Lung (tissue), 12 donors: ENCODE results near the gene SSNA1. TPM values are rescaled to one million over a fixed set of nuclear protein-coding genes. Genes with fewer than 3 reads are reported as not detected.

ENCODE experiments used
- ATAC-seq: fragments of 200-7000 bp; cut with Tn5 transposase; one replicate; pipeline ENCODE4 v1.9.1; 2020; ENCODE audit warnings: moderate number of reproducible peaks; ENCODE audit not compliant: insufficient read depth, low FRiP score
- DNase-seq, 3 donors: peaks; one replicate each; pipeline ENCODE4 v3.0.0-alpha.2; 2013 to 2017
- H3K27ac ChIP-seq, 2 donors: one replicate each; pipeline ENCODE4 v1.5.1; 2013; ENCODE audit warnings: mild to moderate bottlenecking in 2 of 2, moderate library complexity in 2 of 2, control low read depth in 1 of 2, inconsistent platforms in 1 of 2, low read depth in 1 of 2, low read length in 1 of 2
- H3K27me3 ChIP-seq, 3 donors: one replicate each; pipeline ENCODE4 v1.5.1; 2013; ENCODE audit warnings: low read length in 2 of 3; ENCODE audit not compliant: control insufficient read depth in 3 of 3, insufficient read depth in 3 of 3
- H3K36me3 ChIP-seq, 4 donors: one replicate each; pipeline ENCODE4 v1.5.1; 2013; ENCODE audit warnings: low read length in 4 of 4, mild to moderate bottlenecking in 1 of 4, moderate library complexity in 1 of 4; ENCODE audit not compliant: control insufficient read depth in 4 of 4, insufficient read depth in 4 of 4
- H3K4me1 ChIP-seq, 5 donors: one replicate each; pipeline ENCODE4 v1.5.1; 2013; ENCODE audit warnings: low read length in 5 of 5, mild to moderate bottlenecking in 2 of 5, moderate library complexity in 1 of 5; ENCODE audit not compliant: control insufficient read depth in 5 of 5, insufficient read depth in 5 of 5
- H3K4me3 ChIP-seq: one replicate; pipeline ENCODE4 v1.5.1; 2013; ENCODE audit warnings: mild to moderate bottlenecking, control low read depth, moderate library complexity
- H3K9ac ChIP-seq, 2 donors: one replicate each; pipeline ENCODE4 v1.5.1; 2013; ENCODE audit warnings: low read length in 2 of 2, control low read depth in 1 of 2; ENCODE audit not compliant: insufficient read depth in 1 of 2
- H3K9me3 ChIP-seq, 4 donors: one replicate each; pipeline ENCODE4 v1.5.1; 2013; ENCODE audit warnings: low read length in 3 of 4, mild to moderate bottlenecking in 1 of 4, moderate library complexity in 1 of 4; ENCODE audit not compliant: control insufficient read depth in 4 of 4, insufficient read depth in 3 of 4
- CTCF ChIP-seq: IDR thresholded peaks from 2 replicates; pipeline ENCODE4 v1.5.1; 2012; ENCODE audit warnings: mild to moderate bottlenecking; ENCODE audit errors: control extremely low read depth, extremely low read depth
- WGBS, 2 donors: extraction: QIAGEN DNeasy Blood & Tissue Kit; methylation state at CpG; one replicate each; pipeline ENCODE4 v1.1.7; 2013; 5-methylcytosine and 5-hydroxymethylcytosine counted together
- polyA plus RNA-seq, 2 donors: library from polyadenylated mRNA; stranded (reverse); fragments of 200-250 nt; gene quantifications; one replicate each; pipeline ENCODE4 v1.2.1, GENCODE V29; 2013
- total RNA-seq, 2 donors: library from RNA; depleted of rRNA in 1 of 2; stranded (reverse); fragments of >200 nt in 1 of 2; gene quantifications; one replicate each; pipeline ENCODE4 v1.2.1, GENCODE V29; 2014 to 2021
- donor health status: control.
- donor health status: control.
- donor health status: Bipolar disorder and iron deficiency.
- donor health status: healthy.
- donor health status: DM: yes; HTN: yes; CAD: no.

The SSNA1 gene
- total and polyA plus RNA-seq, 4 donors = 40.8 to 144 (median 101) TPM

GRCh38 chr9:137206602-137207001 lies 18.1 kb downstream of the SSNA1 start:
- DNase-seq (no peak), ATAC-seq (no peak)
- peaks cover 0 to 14% (median 8%) of the 10 kb centered on the region in 4 donors for H3K36me3 ChIP-seq
- no peak overlapping the region for H3K9ac ChIP-seq
- no peak overlapping the region for H3K4me3 ChIP-seq
- WGBS, 2 donors = 77 to 85% methylated on average over 7 of the region's 7 CpGs
- H3K27me3 ChIP-seq = no peaks in the 10 kb centered on the region
- H3K27ac ChIP-seq = no peak overlapping the region
- H3K9me3 ChIP-seq = peaks cover 0 to 2% (median 0%) of the 10 kb centered on the region in 4 donors
- H3K4me1 ChIP-seq = peaks cover 3 to 26% (median 23%) of the 10 kb centered on the region in 5 donors
- no peak for TF ChIP-seq CTCF

GRCh38 chr9:137211532-137211931 lies 23.1 kb downstream of the SSNA1 start:
- peaks cover 0 to 33% (median 6%) of the 10 kb centered on the region in 4 donors for H3K36me3 ChIP-seq
- 80% methylated on average over 13 of the region's 13 CpGs for WGBS, 2 donors
- H3K9ac ChIP-seq = no peak overlapping the region
- no peak for TF ChIP-seq CTCF
- H3K27ac ChIP-seq = no peak overlapping the region
- no peaks in the 10 kb centered on the region for H3K9me3 ChIP-seq
- no peaks in the 10 kb centered on the region for H3K27me3 ChIP-seq
- ATAC-seq (no peak), DNase-seq (no peak)
- H3K4me3 ChIP-seq = no peak overlapping the region
- peaks cover 0 to 5% (median 2%) of the 10 kb centered on the region in 5 donors for H3K4me1 ChIP-seq

- no peaks in the 10 kb centered on the region for H3K9me3 ChIP-seq
- no peak overlapping the region for H3K4me3 ChIP-seq
- no peak overlapping the region for H3K9ac ChIP-seq
- peaks cover 0 to 3% (median 0%) of the 10 kb centered on the region in 5 donors for H3K4me1 ChIP-seq
- peaks cover 0 to 32% (median 6%) of the 10 kb centered on the region in 4 donors for H3K36me3 ChIP-seq
- TF ChIP-seq CTCF = no peak
- no peak for ATAC-seq
- H3K27ac ChIP-seq = no peak overlapping the region
- WGBS, 2 donors = 88 to 89% methylated on average over 21 of the region's 21 CpGs
- H3K27me3 ChIP-seq = no peaks in the 10 kb centered on the region
- DNase-seq = no peak
Observed at GRCh38 chr9:137212520-137212919, 24.0 kb downstream of the SSNA1 start.
